Measurements from ENCODE around the gene OR7C2.

The OR7C2 gene

GRCh38 chr19:14979476-14980255 is 38.4 kb downstream of the OR7C2 start, which contains the start of gene SLC1A6:
TSS of gene SLC1A6 (minus strand) at chr19:14979864. CDS start at chr19:14972910, 6,954 bp downstream.
- DNase-seq = no peak

GRCh38 chr19:14985133-14985532 is 43.8 kb downstream of the OR7C2 start:
- DNase-seq = no peak

Measured in midbrain (tissue), 1 donor.